ENCODE measurements around the gene MCL1.

- TF ChIP-seq EP300 (IDR thresholded peaks at IDR 0.05), result no peak
- TF ChIP-seq CTCF (IDR thresholded peaks at IDR 0.05), result no peak
- no peak for TF ChIP-seq POLR2A (IDR thresholded peaks at IDR 0.05)
Measured at GRCh38 chr1:150567341-150567716, 12.1 kb downstream of the MCL1 start.

Measured in sigmoid colon (tissue), 4 donors.